ENCODE measurements around the gene C8A.

GRCh38 chr1:56961426-56961825 lies 106.8 kb downstream of the C8A start:
- TF ChIP-seq FOXP2 (optimal IDR thresholded peaks at IDR 0.05; ENCODE audit: borderline replicate concordance, extremely low read depth, extremely low read length, insufficient read depth) = no peak
- TF ChIP-seq TAF1 (IDR thresholded peaks at IDR 0.05; ENCODE audit: borderline replicate concordance, insufficient read depth, low read length) = no peak
- no peak for TF ChIP-seq REST (IDR thresholded peaks at IDR 0.05; ENCODE audit: insufficient read depth in 1 of 2, low read depth in 2 of 2, low read length in 2 of 2)
- no peak for TF ChIP-seq SIN3A (IDR thresholded peaks at IDR 0.05; ENCODE audit: borderline replicate concordance, insufficient read depth, low read length)
- no peak for TF ChIP-seq POLR2AphosphoS5 (IDR thresholded peaks at IDR 0.05; ENCODE audit: low read depth, low read length)

All from PFSK-1 (cell line).